CD14-positive monocyte (primary cell): ENCODE data around the gene VEPH1. TPM values are rescaled to one million over a fixed set of nuclear protein-coding genes. Genes with fewer than 3 reads are reported as not detected.

Source experiments
- DNase-seq, 3 donors: peaks; one replicate each; pipeline ENCODE4 v3.0.0-alpha.2; 2011 to 2022
- H2AFZ ChIP-seq: 2 replicates; pipeline ENCODE4 v1.6.0; 2012; ENCODE audit warnings: mild to moderate bottlenecking, low read depth, low read length, inconsistent platforms; ENCODE audit not compliant: insufficient read depth, poor library complexity, severe bottlenecking
- H3K27ac ChIP-seq, 2 donors: 1 replicate in 1 of 2; 2 replicates in 1 of 2; pipeline ENCODE4 v1.5.1; 2012 to 2013; ENCODE audit warnings: low read length in 2 of 2, control low read depth in 1 of 2, inconsistent platforms in 1 of 2, low read depth in 1 of 2, mild to moderate bottlenecking in 1 of 2
- H3K27me3 ChIP-seq, 2 donors: one replicate each; pipeline versions ENCODE4 v1.6.0 to v1.6.1; 2011 to 2013; ENCODE audit warnings: low read length in 2 of 2; ENCODE audit not compliant: control insufficient read depth in 2 of 2, insufficient read depth in 2 of 2
- H3K36me3 ChIP-seq, 2 donors: replicated peaks in 1 of 2; 1 replicate in 1 of 2; 2 replicates in 1 of 2; pipeline versions ENCODE4 v1.5.1 to v1.6.1; 2012 to 2013; ENCODE audit warnings: low read length in 2 of 2, control low read depth in 1 of 2, inconsistent platforms in 1 of 2, mild to moderate bottlenecking in 1 of 2; ENCODE audit not compliant: insufficient read depth in 2 of 2, control insufficient read depth in 1 of 2
- H3K4me1 ChIP-seq, 2 donors: 1 replicate in 1 of 2; 2 replicates in 1 of 2; pipeline versions ENCODE4 v1.5.1 to v1.6.1; 2012 to 2013; ENCODE audit warnings: low read length in 2 of 2, control low read depth in 1 of 2, inconsistent platforms in 1 of 2, mild to moderate bottlenecking in 1 of 2, moderate library complexity in 1 of 2; ENCODE audit not compliant: insufficient read depth in 2 of 2, control insufficient read depth in 1 of 2
- H3K4me2 ChIP-seq: replicated peaks from 2 replicates; pipeline ENCODE3; 2012; ENCODE audit warnings: low read length, moderate library complexity, mild to moderate bottlenecking; ENCODE audit not compliant: poor library complexity, severe bottlenecking; ENCODE audit errors: extremely low read depth
- H3K4me3 ChIP-seq, 3 experiments: fragments of 200-600 bp in 1 of 3; sonication (generic) in 1 of 3; replicated peaks in 1 of 3; 1 replicate in 2 of 3; 2 replicates in 1 of 3; pipeline ENCODE4 v1.5.1; 2011 to 2013; ENCODE audit warnings: low read length in 3 of 3, mild to moderate bottlenecking in 3 of 3, control low read depth in 2 of 3, low read depth in 2 of 3, inconsistent platforms in 1 of 3, moderate library complexity in 1 of 3
- H3K79me2 ChIP-seq: 2 replicates; pipeline ENCODE4 v1.6.0; 2012; ENCODE audit warnings: mild to moderate bottlenecking, control low read depth, inconsistent platforms, low read length, moderate library complexity; ENCODE audit not compliant: insufficient read depth
- H3K9ac ChIP-seq: 2 replicates; pipeline ENCODE4 v1.6.0; 2017; ENCODE audit warnings: low read length, mild to moderate bottlenecking; ENCODE audit not compliant: insufficient read depth, poor library complexity, severe bottlenecking
- H3K9me3 ChIP-seq, 2 donors: replicated peaks in 1 of 2; 1 replicate in 1 of 2; 2 replicates in 1 of 2; pipeline versions ENCODE4 v1.5.1 to v1.6.1; 2012 to 2013; ENCODE audit warnings: low read length in 2 of 2, control low read depth in 1 of 2; ENCODE audit not compliant: control insufficient read depth in 1 of 2, insufficient read depth in 1 of 2
- H4K20me1 ChIP-seq: 2 replicates; pipeline ENCODE4 v1.6.0; 2012; ENCODE audit warnings: mild to moderate bottlenecking, low read length, control low read depth, moderate library complexity; ENCODE audit not compliant: insufficient read depth
- H3K27ac Mint-ChIP-seq, 7 donors: one replicate each; pipeline ENCODE4 v1.8.0; 2020; ENCODE audit warnings: mild to moderate bottlenecking in 7 of 7, mixed read lengths in 7 of 7, moderate library complexity in 6 of 7, inconsistent platforms in 2 of 7
- H3K27me3 Mint-ChIP-seq, 3 donors: one replicate each; pipeline ENCODE4 v1.8.0; 2021 to 2022; ENCODE audit warnings: low read depth in 3 of 3, mild to moderate bottlenecking in 3 of 3, mixed read lengths in 3 of 3, moderate library complexity in 3 of 3, inconsistent platforms in 1 of 3
- H3K36me3 Mint-ChIP-seq, 2 donors: one replicate each; pipeline ENCODE4 v1.8.0; 2020; ENCODE audit warnings: mixed read lengths in 2 of 2, inconsistent platforms in 1 of 2, mild to moderate bottlenecking in 1 of 2
- H3K4me1 Mint-ChIP-seq: one replicate; pipeline ENCODE4 v1.8.0; 2020; ENCODE audit warnings: mild to moderate bottlenecking, mixed read lengths
- H3K4me3 Mint-ChIP-seq, 2 donors: one replicate each; pipeline ENCODE4 v1.8.0; 2020; ENCODE audit warnings: mild to moderate bottlenecking in 2 of 2, mixed read lengths in 2 of 2, moderate library complexity in 1 of 2
- H3K9me3 Mint-ChIP-seq, 7 donors: one replicate each; pipeline ENCODE4 v1.8.0; 2020 to 2022; ENCODE audit warnings: mixed read lengths in 7 of 7, mild to moderate bottlenecking in 6 of 7, moderate library complexity in 6 of 7, inconsistent platforms in 2 of 7
- WGBS: methylation state at CpG from one replicate; pipeline ENCODE4 v1.1.5; 2013; ENCODE audit warnings: missing lambda C conversion rate; ENCODE audit not compliant: insufficient coverage; 5-methylcytosine and 5-hydroxymethylcytosine counted together
- intact Hi-C, 2 donors: fragments of 100-400 bp; cut with micrococcal nuclease; formaldehyde crosslinking; loops; one replicate each; pipeline versions ENCODE4 v1.15.0 to v1.15.1; 2023
- polyA plus RNA-seq, 3 donors: library from polyadenylated mRNA; depleted of rRNA in 1 of 3; unstranded in 2 of 3; stranded (reverse) in 1 of 3; fragments of 300-500 nt in 2 of 3; fragments of >200 nt in 1 of 3; fragmentation: Illumina TruSeq in 2 of 3; gene quantifications; 1 replicate in 2 of 3; 2 replicates in 1 of 3; pipeline ENCODE4 v1.2.3, GENCODE V29; 2012 to 2021
- TF ChIP-seq, protein P1 (sequence below): fragments of 200-600 bp; IDR thresholded peaks from one replicate; pipeline ENCODE4 v1.8.0; 2022; ENCODE audit warnings: antibody characterized with exemption, mild to moderate bottlenecking

VEPH1 gene
- polyA plus RNA-seq, 3 donors, result 0.44 TPM; not detected in 2

DNA sequence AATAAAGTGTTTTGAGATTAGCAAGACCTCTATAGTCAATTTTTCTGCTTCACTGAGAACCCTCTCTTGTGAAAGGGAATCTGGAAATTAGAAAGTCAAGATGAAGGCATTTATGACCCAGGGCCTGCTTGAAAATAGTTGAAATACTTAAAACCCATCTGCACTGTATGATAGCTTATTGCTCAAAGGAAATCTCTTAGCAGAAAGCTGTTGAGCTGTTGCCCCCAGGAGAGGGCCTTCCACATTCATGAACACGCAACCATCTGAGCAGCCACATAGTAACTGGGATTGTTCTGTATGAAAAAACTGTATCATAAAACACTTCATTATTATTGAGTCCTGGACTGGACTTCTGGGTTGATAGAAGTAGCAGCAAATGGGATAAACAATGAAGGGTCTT lies 173.0 kb downstream of the VEPH1 start:
- no peaks in the 10 kb centered on the region for H4K20me1 ChIP-seq
- no CpG with 5 or more reads among the region's 1 CpG for WGBS
- H3K9me3 Mint-ChIP-seq, result peaks cover 0 to 5% (median 2%) of the 10 kb centered on the region in 7 donors
- H3K27ac ChIP-seq, result no peak overlapping the region
- no peaks in the 10 kb centered on the region for H3K79me2 ChIP-seq
- no peak overlapping the region for H3K9ac ChIP-seq
- no peaks in the 10 kb centered on the region for H3K27me3 ChIP-seq
- H2AFZ ChIP-seq, result no peak overlapping the region
- DNase-seq, result no peak
- H3K4me1 ChIP-seq, result no peaks in the 10 kb centered on the region
- H3K27me3 Mint-ChIP-seq, result no peaks in the 10 kb centered on the region
- H3K36me3 Mint-ChIP-seq, result no peaks in the 10 kb centered on the region
- H3K4me1 Mint-ChIP-seq, result no peaks in the 10 kb centered on the region
- intact Hi-C loops, result no loop called here
- H3K36me3 ChIP-seq, result no peaks in the 10 kb centered on the region
- H3K4me2 ChIP-seq, result no peak overlapping the region
- no peaks in the 10 kb centered on the region for H3K9me3 ChIP-seq
- no peak overlapping the region for H3K4me3 ChIP-seq
- H3K4me3 Mint-ChIP-seq, result no peak overlapping the region
- TF ChIP-seq, protein P1, sequence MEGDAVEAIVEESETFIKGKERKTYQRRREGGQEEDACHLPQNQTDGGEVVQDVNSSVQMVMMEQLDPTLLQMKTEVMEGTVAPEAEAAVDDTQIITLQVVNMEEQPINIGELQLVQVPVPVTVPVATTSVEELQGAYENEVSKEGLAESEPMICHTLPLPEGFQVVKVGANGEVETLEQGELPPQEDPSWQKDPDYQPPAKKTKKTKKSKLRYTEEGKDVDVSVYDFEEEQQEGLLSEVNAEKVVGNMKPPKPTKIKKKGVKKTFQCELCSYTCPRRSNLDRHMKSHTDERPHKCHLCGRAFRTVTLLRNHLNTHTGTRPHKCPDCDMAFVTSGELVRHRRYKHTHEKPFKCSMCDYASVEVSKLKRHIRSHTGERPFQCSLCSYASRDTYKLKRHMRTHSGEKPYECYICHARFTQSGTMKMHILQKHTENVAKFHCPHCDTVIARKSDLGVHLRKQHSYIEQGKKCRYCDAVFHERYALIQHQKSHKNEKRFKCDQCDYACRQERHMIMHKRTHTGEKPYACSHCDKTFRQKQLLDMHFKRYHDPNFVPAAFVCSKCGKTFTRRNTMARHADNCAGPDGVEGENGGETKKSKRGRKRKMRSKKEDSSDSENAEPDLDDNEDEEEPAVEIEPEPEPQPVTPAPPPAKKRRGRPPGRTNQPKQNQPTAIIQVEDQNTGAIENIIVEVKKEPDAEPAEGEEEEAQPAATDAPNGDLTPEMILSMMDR, result no peak
- no peak overlapping the region for H3K27ac Mint-ChIP-seq

DNA sequence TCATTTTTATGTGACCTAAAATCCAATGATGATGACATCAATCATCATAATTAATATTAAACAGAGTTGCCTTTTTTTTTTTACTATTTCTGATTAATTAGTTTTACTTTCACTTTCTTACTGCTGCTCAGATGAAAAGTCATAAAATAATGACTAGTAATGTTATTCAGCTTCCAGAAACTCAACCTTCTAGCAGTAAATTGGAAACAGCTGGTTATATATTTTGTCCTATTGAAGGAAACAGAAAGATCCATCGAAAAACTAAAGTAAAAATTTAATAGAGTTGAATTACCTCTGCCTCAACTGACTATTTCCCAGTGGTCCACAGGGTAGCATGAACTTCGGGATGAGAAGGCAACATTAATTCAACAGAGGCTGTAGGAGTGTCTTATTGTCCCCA lies 173.7 kb downstream of the VEPH1 start:
- WGBS, result no CpG with 5 or more reads among the region's 2 CpGs
- H3K4me3 Mint-ChIP-seq, result no peak overlapping the region
- H2AFZ ChIP-seq, result no peak overlapping the region

More for the DNA sequence above, 173.7 kb downstream of the VEPH1 start:
- Mint-ChIP-seq H3K36me3 (no peaks in the 10 kb centered on the region), H3K4me1 (no peaks in the 10 kb centered on the region), H3K9me3 (peaks cover 0 to 5% (median 2%) of the 10 kb centered on the region in 7 donors), H3K27ac (no peak overlapping the region), H3K27me3 (no peaks in the 10 kb centered on the region)
- Histone ChIP-seq H3K9ac (no peak overlapping the region), H3K27ac (no peak overlapping the region), H4K20me1 (no peaks in the 10 kb centered on the region), H3K4me2 (no peak overlapping the region), H3K4me3 (no peak overlapping the region), H3K27me3 (no peaks in the 10 kb centered on the region), H3K4me1 (no peaks in the 10 kb centered on the region), H3K36me3 (no peaks in the 10 kb centered on the region), H3K9me3 (no peaks in the 10 kb centered on the region), H3K79me2 (no peaks in the 10 kb centered on the region)
- no peak for DNase-seq
- TF ChIP-seq, protein P1, result no peak
- intact Hi-C loops, result no loop called here
